H1 (cell line): ENCODE data around the gene ITPR1.

Experiments
- CBX5 ChIP-seq: fragments of 300-800, 300-1000 bp; sonication (generic); IDR thresholded peaks from 2 replicates; pipeline ENCODE4 v1.7.1; 2016; ENCODE audit warnings: antibody characterized with exemption, low read length, low read depth
- POLR2A ChIP-seq, 2 experiments: IDR thresholded peaks; 1 replicate in 1 of 2; 2 replicates in 1 of 2; pipeline ENCODE4 v1.6.1; 2011; ENCODE audit warnings: low read depth in 2 of 2, low read length in 2 of 2, mild to moderate bottlenecking in 2 of 2; ENCODE audit errors: control extremely low read depth in 1 of 2
- TF ChIP-seq, protein P1 (sequence below), 3 experiments: IDR thresholded peaks; 1 replicate in 2 of 3; 2 replicates in 1 of 3; pipeline versions ENCODE4 v1.5.1 to v1.6.1; 2011; ENCODE audit warnings: low read length in 3 of 3, mild to moderate bottlenecking in 3 of 3, inconsistent platforms in 2 of 3, low read depth in 1 of 3, moderate library complexity in 1 of 3; ENCODE audit not compliant: insufficient read depth in 1 of 3; ENCODE audit errors: control extremely low read depth in 1 of 3

DNA sequence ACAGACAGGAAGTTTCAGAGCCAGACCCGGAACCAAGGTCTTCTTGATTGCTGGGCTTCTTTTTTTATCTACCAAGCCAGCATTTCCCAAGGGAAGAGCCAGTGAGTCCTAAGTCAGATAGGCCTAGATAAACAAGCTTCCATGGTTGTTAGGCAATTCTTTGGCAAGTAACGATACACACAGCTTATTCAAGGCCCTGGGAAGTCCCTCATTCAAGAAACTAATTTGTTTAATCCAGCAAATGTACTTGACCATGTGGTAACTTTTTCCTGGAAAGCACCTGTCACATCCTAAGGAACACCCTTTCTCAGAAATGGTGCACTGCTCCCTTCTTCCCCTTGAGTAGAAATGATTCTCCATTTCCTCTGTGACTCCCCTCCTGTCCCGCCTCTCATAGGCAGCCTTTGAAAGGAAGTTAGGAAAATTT is 209.9 kb downstream of the ITPR1 start:
- no peak for TF ChIP-seq POLR2A (IDR thresholded peaks at IDR 0.05; ENCODE audit: control extremely low read depth in 1 of 2, low read depth in 2 of 2, low read length in 2 of 2)
- TF ChIP-seq CBX5, result no peak
- TF ChIP-seq, protein P1, sequence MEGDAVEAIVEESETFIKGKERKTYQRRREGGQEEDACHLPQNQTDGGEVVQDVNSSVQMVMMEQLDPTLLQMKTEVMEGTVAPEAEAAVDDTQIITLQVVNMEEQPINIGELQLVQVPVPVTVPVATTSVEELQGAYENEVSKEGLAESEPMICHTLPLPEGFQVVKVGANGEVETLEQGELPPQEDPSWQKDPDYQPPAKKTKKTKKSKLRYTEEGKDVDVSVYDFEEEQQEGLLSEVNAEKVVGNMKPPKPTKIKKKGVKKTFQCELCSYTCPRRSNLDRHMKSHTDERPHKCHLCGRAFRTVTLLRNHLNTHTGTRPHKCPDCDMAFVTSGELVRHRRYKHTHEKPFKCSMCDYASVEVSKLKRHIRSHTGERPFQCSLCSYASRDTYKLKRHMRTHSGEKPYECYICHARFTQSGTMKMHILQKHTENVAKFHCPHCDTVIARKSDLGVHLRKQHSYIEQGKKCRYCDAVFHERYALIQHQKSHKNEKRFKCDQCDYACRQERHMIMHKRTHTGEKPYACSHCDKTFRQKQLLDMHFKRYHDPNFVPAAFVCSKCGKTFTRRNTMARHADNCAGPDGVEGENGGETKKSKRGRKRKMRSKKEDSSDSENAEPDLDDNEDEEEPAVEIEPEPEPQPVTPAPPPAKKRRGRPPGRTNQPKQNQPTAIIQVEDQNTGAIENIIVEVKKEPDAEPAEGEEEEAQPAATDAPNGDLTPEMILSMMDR (IDR thresholded peaks at IDR 0.05; ENCODE audit: control extremely low read depth in 1 of 3, insufficient read depth in 1 of 3, low read depth in 1 of 3, low read length in 3 of 3), result no peak
